Measurements from ENCODE around the gene LRMDA.

The LRMDA gene

DNA sequence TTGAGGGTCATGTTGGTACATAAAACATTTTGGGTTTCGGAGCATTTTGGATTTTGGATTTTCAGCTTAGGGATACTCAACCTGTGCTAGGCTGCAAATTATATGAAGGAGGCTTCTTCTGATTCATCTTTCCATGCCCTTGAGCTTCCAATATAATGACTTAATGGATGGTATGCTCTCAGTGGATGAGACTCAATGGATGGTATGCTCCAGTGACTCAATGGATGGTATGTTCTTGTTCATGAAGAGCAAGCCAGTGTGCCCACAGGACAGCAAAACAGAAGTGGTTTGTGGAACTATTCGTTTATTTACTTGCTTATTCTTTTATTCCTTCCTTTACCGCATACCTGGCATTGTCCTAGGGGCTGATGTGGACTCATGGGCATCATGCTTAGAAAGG, 969.6 kb downstream of the LRMDA start:
- DNase-seq (ENCODE audit: low read depth): no peak

DNA sequence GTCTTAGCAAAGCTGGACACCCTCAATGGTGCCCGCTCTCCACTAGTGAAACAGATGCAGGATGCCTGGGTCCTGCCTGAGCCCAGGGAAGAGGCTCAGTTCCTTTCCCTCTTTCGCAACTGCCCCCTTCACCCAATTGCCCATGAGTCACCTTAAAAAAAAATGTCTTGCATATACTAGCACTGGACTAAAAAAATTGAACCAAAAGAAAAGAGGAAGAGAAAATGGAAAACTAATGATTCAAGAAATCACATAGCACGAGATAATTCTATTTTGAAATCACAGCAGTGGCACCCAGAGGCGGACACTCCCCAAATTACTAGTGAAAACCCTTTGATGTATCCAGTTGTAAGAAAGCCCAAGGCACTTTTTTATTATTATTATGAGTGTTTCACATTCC, 972.5 kb downstream of the LRMDA start:
- no peak for DNase-seq (ENCODE audit: low read depth)

DNA sequence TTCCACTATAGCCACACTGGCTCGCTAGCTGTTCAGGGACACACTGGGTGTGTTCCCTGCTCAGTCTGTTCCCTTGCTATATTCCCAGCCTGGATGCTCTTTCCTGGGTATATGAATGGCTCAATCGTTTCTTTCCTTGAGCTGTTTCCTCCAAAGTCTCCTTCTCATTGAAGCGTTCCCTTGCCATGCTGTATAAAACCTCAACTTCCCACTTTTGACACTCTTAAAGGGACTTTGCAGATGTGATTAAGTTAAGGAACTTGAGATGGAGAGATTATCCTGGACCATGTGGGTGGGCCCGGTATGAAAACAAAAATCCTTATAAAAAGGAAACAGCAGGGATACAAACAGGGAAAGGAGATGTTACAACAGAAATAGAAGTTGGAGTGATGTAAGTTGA, 973.1 kb downstream of the LRMDA start:
- DNase-seq (ENCODE audit: low read depth): no peak

DNA sequence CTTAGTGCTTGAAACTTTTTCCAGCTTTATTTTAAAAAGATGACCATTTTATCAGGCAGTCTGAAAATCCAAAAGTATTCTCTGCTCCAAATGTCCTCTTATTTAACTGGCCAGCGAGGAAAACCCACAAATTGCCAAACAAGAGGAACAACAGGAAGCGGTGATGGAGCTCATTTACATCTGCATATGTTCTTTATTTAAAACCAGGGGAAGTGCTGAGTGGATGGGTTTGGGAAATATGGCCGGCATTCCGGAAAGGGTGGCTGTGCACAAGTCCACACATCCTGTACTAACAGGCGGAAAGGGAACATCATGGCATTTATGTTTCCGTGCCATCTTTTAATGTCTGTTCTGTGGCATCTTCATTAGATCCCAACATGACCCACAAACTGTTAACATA, 974.5 kb downstream of the LRMDA start:
- no peak for DNase-seq (ENCODE audit: low read depth)

DNA sequence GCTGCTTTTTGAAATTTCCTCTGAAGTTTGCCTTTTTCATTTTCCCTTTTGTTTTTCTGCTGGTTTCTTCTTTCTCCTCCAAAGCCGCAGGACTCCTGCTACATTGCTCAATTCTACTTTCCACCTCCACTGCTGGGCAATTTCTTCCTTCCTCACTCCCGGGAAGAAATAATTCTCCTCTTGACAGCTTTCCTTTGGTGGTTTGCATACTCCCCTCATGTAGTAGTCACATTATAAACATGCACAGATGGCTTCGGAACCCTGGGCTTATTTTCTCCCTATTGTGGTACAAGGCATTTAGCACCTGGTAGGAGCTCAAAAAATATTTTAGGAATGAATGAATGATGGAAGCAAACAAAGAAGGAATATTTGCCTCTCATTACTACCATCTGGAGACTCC, 977.2 kb downstream of the LRMDA start:
- DNase-seq (ENCODE audit: low read depth): no peak

DNA sequence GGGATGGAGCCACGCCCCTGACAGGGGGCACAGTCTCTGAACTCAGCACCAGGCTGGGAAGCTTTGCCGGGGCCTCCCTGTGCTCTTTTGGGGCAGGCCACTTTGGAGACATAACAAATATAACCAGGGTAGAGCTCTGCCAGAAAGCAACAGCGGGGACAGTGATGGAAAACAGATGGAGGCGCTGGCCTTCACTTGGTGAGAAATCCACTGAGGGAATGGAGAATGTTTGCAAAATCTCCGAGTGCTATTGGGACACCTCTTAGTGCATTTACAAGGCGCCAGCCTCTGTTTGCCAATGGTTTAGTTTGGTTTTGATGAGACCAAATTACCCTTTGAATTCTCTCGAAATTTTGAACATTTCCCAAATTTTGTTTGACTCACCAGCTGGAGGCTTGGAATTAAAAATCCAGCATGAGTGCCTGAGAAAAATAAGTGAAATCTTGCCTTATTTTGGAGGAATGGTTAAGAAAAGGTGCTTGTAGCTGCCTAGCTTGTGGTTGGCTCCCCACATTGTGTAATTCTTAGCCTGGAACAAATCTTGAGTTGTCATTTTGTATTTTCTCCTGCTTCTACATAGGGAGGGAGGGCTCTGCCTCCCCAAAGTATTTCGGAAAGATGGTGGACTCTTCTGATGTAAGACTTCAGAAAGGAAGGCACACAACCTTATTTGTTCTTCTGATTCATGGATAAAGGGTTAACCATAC, 980.5 kb downstream of the LRMDA start:
- no peak for DNase-seq (ENCODE audit: low read depth)

DNA sequence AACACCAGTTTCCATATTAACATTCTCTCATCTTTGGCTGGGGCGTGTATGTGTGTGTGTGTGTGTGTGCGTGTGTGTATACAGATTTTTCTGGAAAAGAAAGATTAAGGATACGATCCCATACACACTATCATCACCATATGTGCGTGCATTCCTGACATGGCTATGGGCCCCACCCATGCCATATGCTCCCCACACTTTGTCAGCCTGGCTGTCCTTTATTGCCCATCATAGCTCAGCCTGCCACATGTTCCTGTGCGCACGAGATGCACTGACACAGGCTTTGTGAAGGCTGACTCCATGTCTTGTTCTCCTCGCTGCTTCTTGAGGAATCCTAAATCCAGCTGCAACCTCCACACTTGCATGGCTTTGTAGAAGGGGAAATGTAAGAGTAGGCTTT, 984.1 kb downstream of the LRMDA start:
- no peak for DNase-seq (ENCODE audit: low read depth)

DNA sequence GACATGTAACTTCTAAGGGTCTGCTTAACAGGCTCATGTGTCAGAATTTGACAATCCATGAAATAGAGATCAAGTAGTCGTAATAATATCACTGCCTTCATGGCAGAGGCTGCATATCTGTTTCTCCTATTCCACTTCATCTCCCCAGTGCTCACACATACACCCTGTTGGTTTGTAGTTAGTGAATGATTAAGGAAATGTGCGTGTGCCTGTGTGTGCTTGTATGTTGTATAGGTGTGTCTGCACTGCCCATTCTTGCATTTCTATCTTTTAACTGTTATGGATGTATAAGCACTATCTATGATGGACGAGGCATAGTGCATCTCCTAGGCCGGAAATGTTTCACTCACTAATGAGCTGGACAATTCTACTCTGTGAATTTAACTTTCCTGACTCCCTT, 985.2 kb downstream of the LRMDA start:
- no peak for DNase-seq (ENCODE audit: low read depth)

DNA sequence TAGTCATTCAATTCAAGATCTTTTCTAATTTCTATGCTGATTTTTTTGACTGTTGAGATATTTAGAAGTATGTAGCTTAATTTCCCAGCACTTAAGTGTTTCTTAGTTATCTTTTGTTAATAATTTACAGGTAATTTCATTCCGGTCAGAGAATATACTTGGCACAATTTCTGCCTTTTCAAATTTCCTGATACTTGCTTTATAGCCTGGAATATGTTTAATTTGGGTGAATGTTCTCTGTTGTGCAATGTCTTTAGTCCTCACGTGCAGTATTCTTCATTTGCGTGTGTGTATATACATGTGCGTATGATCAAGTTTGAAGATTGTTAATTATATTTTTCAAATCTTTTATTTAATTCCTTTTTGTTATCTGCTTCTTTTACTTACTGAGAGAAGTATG, 989.3 kb downstream of the LRMDA start:
- DNase-seq (ENCODE audit: low read depth): no peak

DNA sequence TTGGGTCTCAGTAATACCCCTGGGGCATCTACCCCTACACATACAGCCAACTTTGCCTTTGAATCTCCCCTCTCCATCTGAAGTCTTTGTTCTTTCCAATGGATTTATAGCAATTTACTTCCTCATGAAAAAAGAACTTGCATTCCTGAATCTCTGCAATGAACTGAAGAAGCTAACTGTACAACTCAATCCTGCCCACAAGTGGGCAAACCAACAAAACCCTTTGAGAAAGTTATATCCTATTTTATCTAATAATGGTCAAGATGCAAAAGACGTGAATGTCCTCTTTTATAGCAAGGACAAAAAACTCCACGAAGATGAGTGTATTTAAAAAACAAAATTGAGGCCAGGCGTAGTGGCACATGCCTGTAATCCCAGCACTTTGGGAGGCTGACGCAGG, 991.3 kb downstream of the LRMDA start:
- DNase-seq (ENCODE audit: low read depth): no peak

DNA sequence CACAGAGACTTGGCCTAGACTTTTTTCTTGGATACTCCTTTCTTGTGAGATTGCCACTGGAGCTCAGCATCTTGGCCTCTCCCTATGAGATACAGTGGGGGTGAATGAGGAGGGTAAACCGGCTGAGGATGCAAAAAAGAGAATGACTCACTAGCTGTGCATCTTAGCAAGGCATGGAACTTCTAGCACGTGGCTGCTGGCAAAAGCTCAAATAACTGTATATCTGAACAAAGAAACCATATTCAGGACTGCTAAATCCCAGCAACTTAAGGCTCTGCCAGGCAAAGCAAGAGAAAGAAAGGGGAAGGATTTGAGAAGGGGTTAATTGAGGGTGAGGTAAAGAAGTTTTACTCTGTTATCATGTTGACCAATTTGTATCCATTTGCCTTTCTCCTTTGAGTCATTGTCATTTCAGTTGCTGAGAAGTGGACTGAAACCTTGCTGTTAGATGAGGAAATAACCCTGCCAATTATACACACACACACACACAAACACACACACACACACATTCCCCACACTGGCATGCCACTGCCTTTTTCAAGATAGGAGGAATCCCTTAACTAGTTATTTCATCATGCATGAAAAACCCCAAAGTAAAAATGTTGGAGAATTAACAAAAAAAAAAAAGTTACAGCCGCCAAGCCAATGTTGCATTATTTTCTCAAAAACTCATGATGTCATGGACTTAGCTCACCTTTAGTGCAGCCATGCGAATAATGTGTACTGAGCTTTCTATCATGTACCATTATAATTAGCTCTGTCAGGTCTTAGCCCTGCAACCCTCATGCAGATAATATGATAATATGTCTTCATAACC, 997.3 kb downstream of the LRMDA start:
- no peak for DNase-seq (ENCODE audit: low read depth)

DNA sequence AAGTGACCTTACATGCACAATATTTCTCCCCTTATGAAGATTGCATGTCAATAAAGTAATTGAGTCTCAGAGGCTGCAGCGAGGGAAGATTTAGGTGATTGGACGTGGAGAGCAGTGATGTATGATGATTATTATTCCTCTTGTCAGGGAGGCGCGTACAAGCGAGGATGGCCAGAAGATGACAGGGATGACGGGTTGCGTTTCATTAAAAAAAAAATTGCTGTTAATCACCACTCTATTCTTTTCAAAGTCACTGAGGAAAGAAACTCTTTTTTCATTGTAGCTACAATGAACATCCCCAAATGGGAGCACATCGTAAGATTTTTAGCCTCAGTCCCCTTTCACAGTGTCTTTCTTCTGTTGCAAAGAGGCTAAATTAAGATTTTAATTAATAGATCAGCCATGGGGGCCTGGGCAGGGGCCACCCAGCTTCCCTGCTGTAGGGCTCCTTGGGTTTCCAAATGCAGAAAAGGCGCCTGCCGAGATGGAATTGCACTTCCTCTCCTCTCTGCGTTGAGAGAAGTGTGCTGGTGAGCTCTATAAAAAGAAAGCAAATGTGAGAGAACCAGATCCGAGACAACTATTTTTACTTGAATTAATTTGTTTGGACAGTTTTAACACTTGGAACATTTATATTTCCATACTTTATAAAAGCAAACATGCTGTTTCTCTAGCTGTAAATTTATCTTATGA, 998.1 kb downstream of the LRMDA start:
- no peak for DNase-seq (ENCODE audit: low read depth)

DNA sequence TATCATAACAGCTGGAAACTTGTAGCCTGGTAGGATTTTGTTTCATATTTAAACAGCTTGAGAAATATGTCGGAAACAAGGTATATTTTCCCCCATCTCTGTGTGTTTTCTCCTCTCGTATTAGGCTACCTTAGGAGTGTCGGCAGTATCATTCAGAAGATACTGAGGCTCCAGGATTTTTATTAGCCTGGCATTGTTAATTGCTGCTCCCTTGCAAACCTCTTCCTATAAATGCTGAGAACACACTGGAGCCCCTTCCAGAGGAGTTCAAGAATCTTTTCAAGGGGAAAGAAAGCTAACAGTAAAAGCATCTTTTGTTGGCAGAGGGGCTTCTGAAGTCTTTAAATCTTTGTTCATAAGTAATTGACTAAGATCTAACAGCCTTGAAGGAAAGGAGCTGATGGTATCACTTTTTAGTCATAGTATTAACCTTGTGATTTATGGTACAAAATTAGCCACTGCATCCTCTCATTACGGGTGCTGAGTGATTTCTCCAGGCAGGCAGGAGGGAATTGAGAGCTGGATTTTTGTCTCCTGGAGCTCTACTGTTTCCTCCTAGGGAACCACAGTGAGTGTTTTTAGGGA, 998.7 kb downstream of the LRMDA start:
- DNase-seq (ENCODE audit: low read depth): no peak

DNA sequence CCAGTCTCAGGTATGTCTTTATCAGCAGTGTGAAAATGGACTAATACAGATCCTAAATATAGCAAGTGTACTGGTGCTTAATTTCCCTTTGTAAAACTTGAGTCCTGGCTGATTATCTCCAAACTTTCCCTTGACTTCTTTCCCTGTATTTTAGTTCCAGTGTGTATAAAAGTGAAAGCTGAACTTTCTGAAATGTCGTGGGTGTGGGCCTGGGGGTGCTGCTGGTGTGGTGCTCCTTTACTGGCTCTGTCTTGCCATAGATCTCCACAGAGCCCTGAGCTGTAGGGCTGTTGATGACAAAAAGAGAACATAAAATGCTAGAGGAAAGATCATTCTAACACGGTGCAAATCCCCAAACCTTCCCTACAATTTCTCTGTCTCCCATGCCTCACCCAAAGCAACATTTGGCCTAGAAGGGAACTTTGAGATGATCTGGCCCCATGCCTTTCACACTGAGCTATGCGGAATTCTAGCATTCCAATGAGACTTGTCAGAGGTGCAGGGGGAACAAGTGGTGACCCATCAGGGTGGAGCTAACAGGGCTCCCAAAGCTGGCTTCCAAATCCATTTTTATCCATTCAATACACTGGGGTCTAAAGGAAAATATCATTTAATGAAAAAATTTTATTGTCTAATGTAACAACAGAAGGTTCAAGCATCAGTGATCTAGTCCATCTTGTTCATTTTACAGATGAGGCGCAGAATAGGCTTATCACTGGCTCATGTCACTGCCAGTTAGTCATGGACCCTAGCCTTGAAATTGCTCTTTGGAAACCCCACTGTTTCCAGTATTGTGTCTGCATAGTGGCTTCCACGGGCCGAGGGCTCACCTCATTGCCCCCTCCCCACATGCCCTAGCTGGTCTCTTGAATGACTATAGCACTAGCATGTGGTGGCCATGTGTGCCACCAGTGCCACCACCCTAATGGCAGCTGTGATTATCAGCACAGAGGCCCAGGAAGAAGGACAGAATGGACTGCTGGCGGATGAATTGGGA, 1000.9 kb downstream of the LRMDA start:
- DNase-seq (ENCODE audit: low read depth): no peak

DNA sequence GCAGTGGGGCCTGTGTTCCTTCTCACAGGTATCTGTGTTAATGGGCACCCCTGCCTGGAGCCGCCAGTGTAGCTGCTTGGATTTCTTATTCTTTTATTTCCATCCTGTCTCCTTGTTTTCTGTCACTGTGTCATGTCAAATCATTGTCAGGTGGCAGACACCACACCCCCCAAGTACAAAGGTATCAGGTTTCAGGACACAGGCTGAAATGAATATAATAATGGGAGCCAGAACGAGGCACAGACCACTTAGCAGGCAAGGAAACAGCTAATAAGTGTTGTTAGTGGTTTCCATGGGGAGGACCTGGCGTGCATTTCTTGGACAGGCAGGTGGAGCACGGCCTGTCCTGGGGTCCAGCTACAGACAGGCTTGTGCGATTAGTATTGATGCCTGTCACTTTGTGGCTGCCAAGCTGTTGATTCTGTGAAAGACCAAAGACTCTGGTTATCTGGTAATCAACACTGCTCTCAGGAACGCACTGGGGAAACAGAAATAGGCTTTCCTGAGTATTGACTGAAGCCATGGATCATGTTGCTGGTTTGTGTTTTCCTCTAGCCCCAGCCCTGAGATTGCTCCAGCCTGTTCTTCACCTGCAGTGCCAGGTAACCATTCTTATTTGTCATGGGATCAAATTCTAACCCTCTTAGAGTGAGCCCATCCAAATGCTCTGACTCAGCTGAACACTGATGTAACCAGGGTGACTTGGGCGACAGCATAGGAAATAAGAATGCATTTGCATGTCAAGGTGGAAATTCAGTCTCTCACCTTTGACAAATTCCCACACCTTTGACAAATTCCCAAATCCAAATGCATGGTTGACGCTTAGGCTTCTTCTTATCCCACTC, 1002.0 kb downstream of the LRMDA start:
- no peak for DNase-seq (ENCODE audit: low read depth)

DNA sequence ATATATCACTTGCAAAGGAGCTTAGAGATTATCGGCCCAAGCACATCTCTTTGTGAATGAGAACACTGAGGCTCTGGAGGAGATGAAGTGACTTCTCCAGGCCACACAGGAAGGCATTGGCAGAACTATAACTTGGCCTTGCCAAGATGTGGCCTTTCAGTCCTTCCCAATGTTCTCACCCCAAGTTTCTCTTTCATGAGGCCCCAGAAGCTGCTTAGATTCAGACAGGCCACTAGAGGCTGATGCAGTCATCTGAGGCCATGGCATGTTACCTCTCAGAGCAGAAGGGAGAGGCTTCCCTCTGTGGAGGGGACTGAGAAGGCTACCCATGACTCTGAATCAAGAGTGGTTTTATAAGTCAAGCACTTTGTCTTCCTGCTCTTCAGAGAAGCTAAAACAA, 1003.7 kb downstream of the LRMDA start:
- no peak for DNase-seq (ENCODE audit: low read depth)

DNA sequence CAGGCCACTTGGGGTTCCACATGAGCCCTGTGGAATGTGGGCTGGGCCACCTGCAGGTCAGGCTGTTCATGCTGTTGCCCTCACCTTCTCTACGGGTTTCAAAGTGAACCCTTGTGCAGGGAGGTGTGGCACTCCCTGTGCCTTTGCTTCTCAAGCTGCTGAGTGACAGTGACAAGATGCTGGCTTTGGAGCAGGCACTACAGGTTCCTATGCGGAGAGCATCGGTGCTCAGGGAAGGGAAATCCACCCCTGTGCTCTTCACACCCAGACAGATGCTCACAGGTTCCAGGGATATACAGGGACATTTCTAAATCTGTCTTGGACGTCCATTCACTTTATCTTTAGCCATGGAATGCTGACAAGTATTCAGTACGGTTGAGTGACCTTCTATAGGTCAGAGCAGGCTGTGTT, 1005.0 kb downstream of the LRMDA start:
- DNase-seq (ENCODE audit: low read depth): no peak

DNA sequence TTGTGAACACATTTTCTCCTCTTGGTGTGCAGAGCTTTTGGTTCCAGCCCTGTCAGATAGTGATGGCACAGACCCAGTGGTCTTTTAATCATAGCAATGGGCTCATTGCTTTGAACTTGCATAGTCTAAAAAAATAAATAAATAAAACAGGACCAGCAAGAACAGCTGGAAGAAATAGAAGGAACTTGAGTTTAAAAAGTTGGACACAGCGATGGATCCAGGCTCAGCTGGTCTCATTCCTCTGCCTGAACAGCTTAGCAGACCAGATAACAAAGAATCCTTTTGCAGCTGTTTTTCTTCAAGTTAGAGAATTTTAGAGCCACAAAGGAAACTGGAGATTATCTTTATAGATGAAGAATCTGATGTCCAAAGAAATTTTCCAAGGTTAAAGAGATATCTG, 1005.6 kb downstream of the LRMDA start:
- no peak for DNase-seq (ENCODE audit: low read depth)

DNA sequence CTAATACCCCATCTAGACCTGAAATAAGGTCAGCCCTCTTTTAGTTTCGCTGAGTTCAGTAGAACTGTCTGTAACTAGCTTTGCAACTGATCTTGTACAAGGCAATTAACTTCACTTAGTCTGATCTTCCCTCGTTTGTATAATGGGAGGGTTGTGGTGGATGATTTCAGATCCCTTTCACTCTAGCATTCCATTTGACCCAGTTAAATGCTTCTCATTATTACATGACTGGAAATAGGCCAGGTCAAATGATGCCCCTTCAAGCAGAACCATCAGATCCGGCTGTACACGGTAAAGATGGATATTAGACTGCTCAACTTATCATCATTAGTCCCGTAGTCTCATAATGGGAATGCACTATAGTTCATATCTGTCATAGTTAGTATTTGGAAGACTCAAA, 1009.0 kb downstream of the LRMDA start:
- DNase-seq (ENCODE audit: low read depth): no peak

DNA sequence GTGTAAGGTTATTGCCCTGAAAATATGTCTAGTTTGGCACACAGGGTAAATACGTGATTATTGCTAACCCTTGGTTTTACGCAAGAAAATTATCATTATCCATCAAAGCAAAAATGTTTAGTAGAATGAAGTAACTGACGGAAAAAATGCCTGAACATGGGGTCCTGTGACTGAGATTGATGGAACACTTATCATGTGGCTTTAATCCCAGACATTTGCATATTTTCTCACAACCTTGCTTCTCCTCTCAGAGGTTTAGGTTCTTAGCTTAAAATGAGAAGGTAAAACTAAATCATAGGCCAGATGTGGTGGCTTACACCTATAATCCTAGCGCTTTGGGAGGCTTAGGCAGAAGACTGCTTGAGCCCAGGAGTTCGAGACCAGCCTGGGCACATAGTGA, 1010.7 kb downstream of the LRMDA start:
- DNase-seq (ENCODE audit: low read depth): no peak

Data from activated T-helper 9 cell treated with anti-CD3 and anti-CD28 coated beads, Interleukin-2, amount 50 U/mL, for 16 hours (primary cell).